Kidney (tissue), 14 donors: ENCODE data around the gene C6orf163. TPM values are rescaled to one million over a fixed set of nuclear protein-coding genes. Genes with fewer than 3 reads are reported as not detected.

Experiments
- DNase-seq, 5 donors: peaks; one replicate each; pipeline ENCODE4 v3.0.0-alpha.2; 2013 to 2020
- FAIRE-seq: peaks from 2 replicates; lab custom pipeline; 2012; peaks lifted over from hg19 to GRCh38; lab: Jason Lieb, UNC
- H3K27ac ChIP-seq, 2 donors: one replicate each; pipeline ENCODE4 v1.7.0; 2013; ENCODE audit warnings: low read depth in 2 of 2, low read length in 2 of 2, inconsistent platforms in 1 of 2
- H3K27me3 ChIP-seq: one replicate; pipeline ENCODE4 v1.7.1; 2013; ENCODE audit warnings: low read length, inconsistent platforms; ENCODE audit not compliant: control insufficient read depth, insufficient read depth
- H3K36me3 ChIP-seq, 3 donors: one replicate each; pipeline versions ENCODE4 v1.7.0 to v1.7.1; 2013; ENCODE audit warnings: low read length in 3 of 3, control low read depth in 1 of 3, inconsistent platforms in 1 of 3; ENCODE audit not compliant: insufficient read depth in 3 of 3, control insufficient read depth in 2 of 3
- H3K4me1 ChIP-seq, 3 donors: one replicate each; pipeline versions ENCODE4 v1.7.0 to v1.7.1; 2013; ENCODE audit warnings: low read length in 3 of 3, inconsistent platforms in 1 of 3, low read depth in 1 of 3; ENCODE audit not compliant: control insufficient read depth in 2 of 3, insufficient read depth in 2 of 3
- H3K4me3 ChIP-seq, 3 donors: one replicate each; pipeline versions ENCODE4 v1.7.0 to v1.8.1; 2013; ENCODE audit warnings: low read length in 3 of 3, control low read depth in 1 of 3, inconsistent platforms in 1 of 3
- H3K9ac ChIP-seq, 3 donors: one replicate each; pipeline versions ENCODE4 v1.7.0 to v1.7.1; 2013; ENCODE audit warnings: low read length in 3 of 3, control low read depth in 1 of 3, inconsistent platforms in 1 of 3
- H3K9me3 ChIP-seq, 3 donors: one replicate each; pipeline versions ENCODE4 v1.7.0 to v1.7.1; 2013; ENCODE audit warnings: low read length in 3 of 3, control low read depth in 1 of 3, inconsistent platforms in 1 of 3; ENCODE audit not compliant: control insufficient read depth in 2 of 3, insufficient read depth in 1 of 3
- CTCF ChIP-seq: IDR thresholded peaks from 3 replicates; pipeline ENCODE4 v1.5.1; 2012; ENCODE audit warnings: mild to moderate bottlenecking, moderate library complexity, borderline replicate concordance; ENCODE audit not compliant: insufficient read depth; ENCODE audit errors: extremely low read depth
- intact Hi-C: fragments of 100-400 bp; cut with DNase I; formaldehyde crosslinking; loops from one replicate; pipeline ENCODE4 v1.11.1; 2022
- polyA plus RNA-seq: library from polyadenylated mRNA; stranded (reverse); fragments of 350-450 nt; fragmentation: Illumina TruSeq; extraction: RNeasy Lipid Tissue Mini Kit (QIAGEN cat#74804); gene quantifications from one replicate; pipeline ENCODE4 v1.2.3, GENCODE V29; 2014; ENCODE audit warnings: low read depth, low replicate concordance; ENCODE audit not compliant: insufficient read depth
- total RNA-seq: library from RNA; stranded (reverse); fragmentation: NEBNext Ultra II Directional; extraction: Animal tissue kit (Norgen Biotek cat#: 25700); gene quantifications from one replicate; pipeline ENCODE4 v1.2.1, GENCODE V29; 2021
- donor health status: control.
- donor health status: control.
- donor health status: control.
- donor health status: control.
- donor health status: control.
- donor health status: DM: yes; HTN: yes; CAD: no.
- donor health status: Normal renal cell carcinoma (clear cell type).

The C6orf163 gene
- total and polyA plus RNA-seq, 2 donors from 2014 or later: 1.3 to 4.2 TPM

- H3K27me3 ChIP-seq: no peaks in the 10 kb centered on the region
- intact Hi-C loops: no loop called here
Measured at GRCh38 chr6:87341158-87341557, 3.5 kb upstream of the C6orf163 start.

GRCh38 chr6:87341899-87342298, 2.7 kb upstream of the C6orf163 start:
- no peaks in the 10 kb centered on the region for H3K4me1 ChIP-seq
- no peak overlapping the region for H3K9ac ChIP-seq
- intact Hi-C loops: no loop called here
- no peaks in the 10 kb centered on the region for H3K27me3 ChIP-seq
- no peak overlapping the region for H3K27ac ChIP-seq
- TF ChIP-seq CTCF: no peak
- no peak overlapping the region for H3K4me3 ChIP-seq
- FAIRE-seq (no peak), DNase-seq (no peak)
- H3K36me3 ChIP-seq: no peaks in the 10 kb centered on the region
- H3K9me3 ChIP-seq: no peaks in the 10 kb centered on the region

More at GRCh38 chr6:87341158-87341557, 3.5 kb upstream of the C6orf163 start:
- Histone ChIP-seq H3K4me3 (no peak overlapping the region), H3K27ac (no peak overlapping the region), H3K36me3 (no peaks in the 10 kb centered on the region), H3K4me1 (no peaks in the 10 kb centered on the region), H3K9ac (no peak overlapping the region), H3K9me3 (no peaks in the 10 kb centered on the region)
- FAIRE-seq (no peak), DNase-seq (no peak)
- TF ChIP-seq CTCF: no peak

GRCh38 chr6:87342829-87343228, 1.8 kb upstream of the C6orf163 start:
- no peak for TF ChIP-seq CTCF
- Histone ChIP-seq H3K27me3 (no peaks in the 10 kb centered on the region), H3K27ac (no peak overlapping the region), H3K4me1 (no peaks in the 10 kb centered on the region), H3K9ac (no peak overlapping the region), H3K4me3 (no peak overlapping the region), H3K9me3 (no peaks in the 10 kb centered on the region), H3K36me3 (no peaks in the 10 kb centered on the region)
- intact Hi-C loops: no loop called here
- FAIRE-seq (no peak), DNase-seq (no peak)

GRCh38 chr6:87346700-87347099, 2.1 kb downstream of the C6orf163 start:
- no peak overlapping the region for H3K9ac ChIP-seq
- no peaks in the 10 kb centered on the region for H3K36me3 ChIP-seq
- DNase-seq: no peak
- no peaks in the 10 kb centered on the region for H3K4me1 ChIP-seq
- H3K9me3 ChIP-seq: no peaks in the 10 kb centered on the region
- no peak for FAIRE-seq
- intact Hi-C loops: no loop called here
- no peaks in the 10 kb centered on the region for H3K27me3 ChIP-seq
- no peak for TF ChIP-seq CTCF
- no peak overlapping the region for H3K4me3 ChIP-seq
- no peak overlapping the region for H3K27ac ChIP-seq
